Rectal smooth muscle tissue (tissue), 1 donor: ENCODE results near the gene EZH1.

Experiments
- H3K27ac ChIP-seq: one replicate; pipeline ENCODE4 v1.7.0; 2013; ENCODE audit warnings: low read depth, low read length, inconsistent platforms
- H3K27me3 ChIP-seq: one replicate; pipeline ENCODE4 v1.7.0; 2013; ENCODE audit warnings: low read length; ENCODE audit not compliant: control insufficient read depth, insufficient read depth
- H3K36me3 ChIP-seq: one replicate; pipeline ENCODE4 v1.7.0; 2013; ENCODE audit warnings: low read length; ENCODE audit not compliant: control insufficient read depth, insufficient read depth
- H3K4me1 ChIP-seq: one replicate; pipeline ENCODE4 v1.7.0; 2013; ENCODE audit warnings: low read length; ENCODE audit not compliant: control insufficient read depth, insufficient read depth
- H3K4me3 ChIP-seq: one replicate; pipeline ENCODE4 v1.7.0; 2013; ENCODE audit warnings: low read length
- H3K9ac ChIP-seq: one replicate; pipeline ENCODE4 v1.7.0; 2013; ENCODE audit warnings: low read length

The EZH1 gene

GRCh38 chr17:42740699-42741098 lies 4.1 kb downstream of the EZH1 start:
- no peaks in the 10 kb centered on the region for H3K27me3 ChIP-seq

GRCh38 chr17:42725143-42725542 lies 19.7 kb downstream of the EZH1 start:
- H3K27ac ChIP-seq: no peak overlapping the region
- no peak overlapping the region for H3K4me3 ChIP-seq
- H3K9ac ChIP-seq: no peak overlapping the region
- no peaks in the 10 kb centered on the region for H3K27me3 ChIP-seq
- no peaks in the 10 kb centered on the region for H3K4me1 ChIP-seq
- H3K36me3 ChIP-seq: peaks cover 24% of the 10 kb centered on the region

More at GRCh38 chr17:42740699-42741098, 4.1 kb downstream of the EZH1 start:
- Histone ChIP-seq H3K4me1 (peaks cover 6% of the 10 kb centered on the region), H3K4me3 (no peak overlapping the region), H3K27ac (no peak overlapping the region), H3K36me3 (no peaks in the 10 kb centered on the region), H3K9ac (no peak overlapping the region)

GRCh38 chr17:42723636-42724035 lies 21.2 kb downstream of the EZH1 start:
- H3K36me3 ChIP-seq: peaks cover 23% of the 10 kb centered on the region
- H3K4me3 ChIP-seq: no peak overlapping the region

GRCh38 chr17:42720996-42721583 lies 23.8 kb downstream of the EZH1 start:
- H3K27ac ChIP-seq: no peak overlapping the region
- H3K36me3 ChIP-seq: peaks cover 36% of the 10 kb centered on the region
- H3K4me3 ChIP-seq: no peak overlapping the region
- H3K4me1 ChIP-seq: no peaks in the 10 kb centered on the region
- no peak overlapping the region for H3K9ac ChIP-seq
- H3K27me3 ChIP-seq: no peaks in the 10 kb centered on the region

More at GRCh38 chr17:42723636-42724035, 21.2 kb downstream of the EZH1 start:
- H3K9ac ChIP-seq: no peak overlapping the region
- no peaks in the 10 kb centered on the region for H3K27me3 ChIP-seq
- no peaks in the 10 kb centered on the region for H3K4me1 ChIP-seq
- H3K27ac ChIP-seq: no peak overlapping the region

GRCh38 chr17:42709561-42709960 lies 35.3 kb downstream of the EZH1 start:
- Histone ChIP-seq H3K4me1 (no peaks in the 10 kb centered on the region), H3K27me3 (no peaks in the 10 kb centered on the region), H3K36me3 (peaks cover 59% of the 10 kb centered on the region), H3K9ac (no peak overlapping the region), H3K4me3 (no peak overlapping the region), H3K27ac (no peak overlapping the region)

GRCh38 chr17:42708588-42708987 lies 36.3 kb downstream of the EZH1 start:
- no peak overlapping the region for H3K27ac ChIP-seq
- H3K27me3 ChIP-seq: no peaks in the 10 kb centered on the region
- H3K36me3 ChIP-seq: peaks cover 68% of the 10 kb centered on the region

GRCh38 chr17:42706732-42707131 lies 38.1 kb downstream of the EZH1 start:
- Histone ChIP-seq H3K4me1 (no peaks in the 10 kb centered on the region), H3K36me3 (peaks cover 71% of the 10 kb centered on the region), H3K9ac (no peak overlapping the region), H3K4me3 (no peak overlapping the region), H3K27ac (no peak overlapping the region), H3K27me3 (no peaks in the 10 kb centered on the region)

More at GRCh38 chr17:42708588-42708987, 36.3 kb downstream of the EZH1 start:
- Histone ChIP-seq H3K9ac (no peak overlapping the region), H3K4me3 (no peak overlapping the region), H3K4me1 (no peaks in the 10 kb centered on the region)

- Histone ChIP-seq H3K9ac (no peak overlapping the region), H3K27ac (no peak overlapping the region), H3K36me3 (peaks cover 68% of the 10 kb centered on the region), H3K4me3 (no peak overlapping the region), H3K27me3 (no peaks in the 10 kb centered on the region), H3K4me1 (no peaks in the 10 kb centered on the region)
These were observed 39.9 kb downstream of the EZH1 start for GRCh38 chr17:42704837-42705494.

GRCh38 chr17:42704490-42704836 lies 40.4 kb downstream of the EZH1 start:
- peaks cover 63% of the 10 kb centered on the region for H3K36me3 ChIP-seq
- no peaks in the 10 kb centered on the region for H3K4me1 ChIP-seq
- no peak overlapping the region for H3K9ac ChIP-seq
- no peaks in the 10 kb centered on the region for H3K27me3 ChIP-seq
- no peak overlapping the region for H3K4me3 ChIP-seq
- H3K27ac ChIP-seq: no peak overlapping the region

GRCh38 chr17:42702446-42702845 lies 42.4 kb downstream of the EZH1 start:
- H3K27me3 ChIP-seq: no peaks in the 10 kb centered on the region
- no peak overlapping the region for H3K9ac ChIP-seq
- H3K36me3 ChIP-seq: peaks cover 52% of the 10 kb centered on the region
- no peak overlapping the region for H3K27ac ChIP-seq
- no peaks in the 10 kb centered on the region for H3K4me1 ChIP-seq
- H3K4me3 ChIP-seq: no peak overlapping the region

GRCh38 chr17:42700586-42701289 lies 44.1 kb downstream of the EZH1 start:
- Histone ChIP-seq H3K4me3 (no peak overlapping the region), H3K36me3 (peaks cover 49% of the 10 kb centered on the region), H3K4me1 (no peaks in the 10 kb centered on the region), H3K27me3 (no peaks in the 10 kb centered on the region), H3K9ac (no peak overlapping the region), H3K27ac (no peak overlapping the region)

GRCh38 chr17:42699415-42699740 lies 45.5 kb downstream of the EZH1 start:
- Histone ChIP-seq H3K4me1 (no peaks in the 10 kb centered on the region), H3K36me3 (peaks cover 45% of the 10 kb centered on the region), H3K9ac (no peak overlapping the region), H3K27ac (no peak overlapping the region), H3K4me3 (no peak overlapping the region), H3K27me3 (no peaks in the 10 kb centered on the region)
